ENCODE measurements around the gene TRIM46.

DNA sequence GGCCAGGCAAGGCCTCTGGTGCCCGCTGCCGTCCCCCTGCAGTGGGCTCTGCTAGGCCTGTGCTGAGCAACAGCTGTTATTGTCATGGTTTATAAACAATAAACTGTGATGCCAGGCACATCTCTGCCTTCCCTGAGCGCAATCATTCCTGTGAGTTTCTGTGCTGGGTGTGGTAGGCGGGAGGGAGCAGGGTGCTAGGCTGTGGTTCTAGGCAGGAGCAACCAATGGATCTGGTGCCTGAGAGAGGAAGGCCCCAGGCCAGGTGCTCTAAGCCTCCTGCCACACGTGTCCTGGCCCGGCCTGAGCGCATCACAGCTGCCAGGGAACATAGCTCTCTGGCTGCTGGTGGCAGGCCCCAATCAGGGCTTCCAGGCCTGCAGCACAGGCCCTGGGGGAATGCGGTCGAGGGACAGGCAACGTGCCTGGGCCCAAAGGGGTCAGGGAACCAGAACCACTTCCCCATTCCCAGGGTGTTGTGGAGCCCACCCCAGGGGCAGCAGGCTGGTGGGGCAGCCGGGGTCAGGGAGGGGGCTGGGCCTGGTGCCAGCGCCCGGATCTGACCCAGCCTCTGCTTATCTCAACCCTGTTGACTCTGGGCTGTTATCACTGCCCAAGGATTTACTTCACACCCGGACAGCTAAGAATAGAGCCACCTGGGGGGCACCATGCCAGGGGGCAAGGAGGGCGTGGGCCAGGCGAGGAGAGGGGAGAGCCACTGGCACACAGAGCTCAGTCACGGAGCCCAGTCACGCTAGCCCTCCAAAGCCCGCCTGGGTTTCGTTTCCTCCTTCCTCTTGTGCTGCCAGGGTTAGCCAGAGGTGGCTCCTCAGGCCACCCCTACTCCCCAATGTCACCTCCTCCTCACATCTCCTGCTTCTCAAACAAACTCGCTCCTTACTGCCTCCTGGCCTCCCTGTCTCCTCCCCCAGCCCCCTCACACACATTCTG, 11.5 kb downstream of the TRIM46 start:
- no peak for TF ChIP-seq CTCF (IDR thresholded peaks at IDR 0.05)
- no peak for TF ChIP-seq POLR2A (IDR thresholded peaks at IDR 0.05)

Measured in lower leg skin (tissue), 3 donors.